ENCODE measurements around the gene RALA.

The RALA gene, protein sequence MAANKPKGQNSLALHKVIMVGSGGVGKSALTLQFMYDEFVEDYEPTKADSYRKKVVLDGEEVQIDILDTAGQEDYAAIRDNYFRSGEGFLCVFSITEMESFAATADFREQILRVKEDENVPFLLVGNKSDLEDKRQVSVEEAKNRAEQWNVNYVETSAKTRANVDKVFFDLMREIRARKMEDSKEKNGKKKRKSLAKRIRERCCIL

DNA sequence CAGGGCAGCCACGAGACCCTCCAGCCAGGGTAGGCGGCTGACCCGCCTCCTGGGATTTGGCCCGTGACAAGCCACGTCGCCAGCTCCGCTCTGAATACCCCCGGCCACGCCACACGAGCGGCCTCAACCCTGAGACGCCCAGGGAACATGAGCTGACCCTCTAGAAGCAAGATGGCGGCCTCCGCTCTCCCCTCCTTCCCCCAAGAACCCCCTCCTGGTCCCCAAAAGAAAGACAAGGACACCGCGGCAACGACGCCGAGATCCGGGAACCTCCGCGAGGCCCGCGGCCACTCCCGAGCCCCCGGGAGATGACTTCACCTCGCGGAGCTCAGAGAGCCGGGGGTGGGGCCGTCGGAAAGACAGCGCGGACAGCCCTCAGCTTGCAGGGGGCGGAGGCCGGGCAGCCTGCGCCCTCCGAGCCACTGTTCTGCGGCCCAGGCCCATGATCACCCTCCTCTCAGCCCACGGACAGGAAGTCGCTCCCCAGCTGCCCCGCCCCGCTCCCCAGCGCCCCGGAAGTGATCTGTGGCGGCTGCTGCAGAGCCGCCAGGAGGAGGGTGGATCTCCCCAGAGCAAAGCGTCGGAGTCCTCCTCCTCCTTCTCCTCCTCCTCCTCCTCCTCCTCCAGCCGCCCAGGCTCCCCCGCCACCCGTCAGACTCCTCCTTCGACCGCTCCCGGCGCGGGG, at the start of gene RALA:
Gene RALA, plus strand, starts transcription at position 526 of the 685 bp plus-strand sequence. CDS start 63,096 bp downstream, outside the sequence.
- TF ChIP-seq, protein P1, sequence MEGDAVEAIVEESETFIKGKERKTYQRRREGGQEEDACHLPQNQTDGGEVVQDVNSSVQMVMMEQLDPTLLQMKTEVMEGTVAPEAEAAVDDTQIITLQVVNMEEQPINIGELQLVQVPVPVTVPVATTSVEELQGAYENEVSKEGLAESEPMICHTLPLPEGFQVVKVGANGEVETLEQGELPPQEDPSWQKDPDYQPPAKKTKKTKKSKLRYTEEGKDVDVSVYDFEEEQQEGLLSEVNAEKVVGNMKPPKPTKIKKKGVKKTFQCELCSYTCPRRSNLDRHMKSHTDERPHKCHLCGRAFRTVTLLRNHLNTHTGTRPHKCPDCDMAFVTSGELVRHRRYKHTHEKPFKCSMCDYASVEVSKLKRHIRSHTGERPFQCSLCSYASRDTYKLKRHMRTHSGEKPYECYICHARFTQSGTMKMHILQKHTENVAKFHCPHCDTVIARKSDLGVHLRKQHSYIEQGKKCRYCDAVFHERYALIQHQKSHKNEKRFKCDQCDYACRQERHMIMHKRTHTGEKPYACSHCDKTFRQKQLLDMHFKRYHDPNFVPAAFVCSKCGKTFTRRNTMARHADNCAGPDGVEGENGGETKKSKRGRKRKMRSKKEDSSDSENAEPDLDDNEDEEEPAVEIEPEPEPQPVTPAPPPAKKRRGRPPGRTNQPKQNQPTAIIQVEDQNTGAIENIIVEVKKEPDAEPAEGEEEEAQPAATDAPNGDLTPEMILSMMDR (IDR thresholded peaks at IDR 0.05; ENCODE audit: extremely low read depth, missing control alignments): no peak
- DNase-seq (ENCODE audit: low spot score): peak; percentile 96

DNA sequence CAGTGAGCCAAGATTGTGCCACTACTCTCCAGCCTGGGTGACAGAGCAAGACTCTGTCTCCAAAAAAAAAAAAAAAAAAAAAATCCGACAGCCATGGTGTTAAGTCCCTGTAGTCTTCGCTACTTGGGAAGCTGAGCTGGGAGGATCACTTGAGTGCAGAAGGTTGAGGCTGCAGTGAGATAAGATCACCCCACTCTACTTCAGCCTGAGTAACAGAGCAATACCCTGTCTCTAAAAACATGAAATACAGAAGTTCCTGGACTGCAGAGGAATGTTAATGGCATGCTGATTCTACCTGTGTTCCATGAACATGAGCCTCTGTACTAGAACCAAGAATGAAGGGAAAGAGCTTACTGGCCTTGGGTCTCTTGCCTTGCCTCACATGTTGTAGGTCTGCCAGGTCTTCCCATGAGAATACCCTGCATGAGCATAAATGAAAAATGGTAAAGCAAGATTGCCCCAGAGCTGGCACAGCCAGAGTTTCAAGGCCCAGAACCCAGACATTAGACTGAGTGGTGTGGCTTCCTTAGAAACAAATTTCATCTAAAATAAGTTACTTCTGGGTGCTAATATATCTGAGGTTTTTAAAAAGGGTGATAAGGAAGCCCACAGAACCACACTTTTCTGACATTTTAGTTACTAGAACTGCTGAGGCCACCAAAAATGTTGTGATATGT, 48.6 kb upstream of the RALA start:
- no peak for DNase-seq (ENCODE audit: low spot score)
- TF ChIP-seq, protein P1 (IDR thresholded peaks at IDR 0.05; ENCODE audit: extremely low read depth, missing control alignments): no peak

DNA sequence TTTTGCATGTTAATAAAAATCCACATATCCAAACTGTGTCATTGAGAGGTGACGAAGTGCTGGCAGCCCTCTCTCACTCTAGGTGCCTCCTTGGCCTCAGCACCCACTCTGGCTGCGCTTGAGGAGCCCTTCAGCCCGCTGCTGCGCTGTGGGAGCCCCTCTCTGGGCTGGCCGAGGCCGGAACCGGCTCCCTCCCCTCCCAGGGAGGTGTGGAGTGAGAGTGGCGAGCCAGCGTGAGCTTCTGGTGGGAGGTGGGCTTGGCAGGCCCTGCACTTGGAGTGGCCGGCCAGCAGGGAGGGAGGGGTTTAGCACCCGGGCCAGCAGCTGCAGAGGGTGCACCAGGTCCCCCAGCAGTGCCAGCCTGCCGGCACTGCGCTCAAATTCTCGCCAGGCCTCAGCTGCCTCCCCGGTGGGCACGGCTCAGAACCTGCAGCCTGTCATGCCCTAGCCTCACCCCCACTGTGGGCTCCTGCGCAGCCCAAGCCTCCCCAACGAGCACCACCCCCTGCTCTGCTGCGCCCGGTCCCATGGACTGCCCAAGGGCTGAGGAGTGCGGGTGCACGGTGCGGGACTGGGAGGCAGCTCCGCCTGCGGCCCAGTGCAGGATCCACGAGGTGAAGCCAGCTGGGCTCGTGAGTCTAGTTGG, 46.0 kb upstream of the RALA start:
- no peak for DNase-seq (ENCODE audit: low spot score)
- TF ChIP-seq, protein P1 (IDR thresholded peaks at IDR 0.05; ENCODE audit: extremely low read depth, missing control alignments): no peak

DNA sequence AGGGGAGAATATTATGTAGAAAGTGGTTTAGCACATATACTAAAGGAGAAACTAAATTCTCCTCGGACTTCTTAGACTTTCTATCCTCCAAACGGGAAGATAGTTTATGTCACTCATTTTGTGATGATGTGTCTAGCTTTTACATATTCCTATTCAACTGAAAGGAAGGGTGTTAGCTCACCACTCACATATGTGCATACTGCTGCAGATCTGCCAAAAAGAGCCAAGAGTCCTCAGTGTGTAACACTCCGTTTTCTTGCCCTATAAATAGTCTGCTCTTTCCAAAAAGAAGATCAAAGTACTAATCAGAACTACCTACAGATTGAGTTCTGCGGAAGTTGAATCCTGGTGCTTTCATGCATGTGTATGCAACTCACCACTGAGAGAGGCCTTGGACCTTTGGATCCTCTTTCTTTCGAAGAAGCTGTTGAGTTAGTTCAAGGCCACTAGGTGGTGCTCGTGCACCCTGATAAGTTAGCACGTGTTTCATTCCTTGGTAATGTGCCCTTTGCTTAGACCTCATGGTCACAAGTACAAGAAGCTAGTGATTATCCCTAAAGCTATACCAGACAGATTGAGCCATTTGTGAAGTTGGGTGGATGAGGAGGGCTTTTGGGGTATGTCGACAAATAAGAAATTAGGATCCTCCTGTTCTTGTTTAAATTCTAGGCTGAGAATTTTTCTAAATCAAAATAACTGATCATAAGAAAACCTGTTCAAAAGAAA, 43.1 kb upstream of the RALA start:
- TF ChIP-seq, protein P1 (IDR thresholded peaks at IDR 0.05; ENCODE audit: extremely low read depth, missing control alignments): peak; percentile 34
- DNase-seq (ENCODE audit: low spot score): peak; percentile 87

DNA sequence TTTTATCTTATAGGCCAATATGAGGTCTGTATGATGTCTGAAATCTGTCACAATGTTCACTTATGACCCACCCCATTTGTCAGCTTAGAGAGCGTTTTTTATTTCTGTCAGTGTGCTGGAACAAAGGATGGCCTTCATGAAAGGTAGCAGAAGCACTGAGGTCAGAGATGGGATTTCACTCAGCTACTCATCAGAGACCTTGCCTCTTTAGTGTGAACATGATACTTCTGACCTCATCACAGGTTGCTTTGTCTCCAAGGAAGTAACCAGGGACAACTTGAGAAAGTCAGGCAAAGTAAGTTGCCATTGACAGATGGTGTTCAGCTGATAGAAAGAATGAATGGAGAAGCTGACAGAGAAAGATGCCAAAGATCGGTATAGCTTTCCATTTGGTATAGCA, 40.8 kb upstream of the RALA start:
- TF ChIP-seq, protein P1 (IDR thresholded peaks at IDR 0.05; ENCODE audit: extremely low read depth, missing control alignments): no peak
- DNase-seq (ENCODE audit: low spot score): no peak

DNA sequence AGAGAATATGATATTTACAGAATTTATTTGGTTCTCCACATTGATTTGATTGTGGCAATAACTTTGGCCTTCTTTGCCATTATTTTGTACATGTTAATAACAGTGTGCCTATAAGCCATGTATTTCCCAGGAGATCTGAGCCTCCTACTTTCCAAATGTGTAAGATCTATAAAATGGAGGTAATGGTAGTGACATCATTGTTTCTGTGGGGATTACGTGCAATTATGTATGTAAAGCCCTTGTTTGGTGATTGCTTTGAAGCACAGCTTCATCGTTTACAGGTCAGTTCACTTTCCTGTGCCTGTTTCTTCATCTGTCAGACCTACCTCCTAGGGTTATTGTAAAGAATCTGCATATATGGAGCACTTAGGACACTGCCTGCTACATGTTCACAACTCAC, 39.8 kb upstream of the RALA start:
- TF ChIP-seq, protein P1 (IDR thresholded peaks at IDR 0.05; ENCODE audit: extremely low read depth, missing control alignments): no peak

More for the DNA sequence above, 39.8 kb upstream of the RALA start:
- DNase-seq (ENCODE audit: low spot score): no peak
